GM15510 (cell line): ENCODE data around the gene MYBPC2.

Experiments
- POLR2A ChIP-seq: IDR thresholded peaks from 3 replicates; pipeline ENCODE4 v1.6.1; 2011; ENCODE audit warnings: borderline replicate concordance; ENCODE audit not compliant: insufficient read length; ENCODE audit errors: extremely low read depth

Gene MYBPC2

DNA sequence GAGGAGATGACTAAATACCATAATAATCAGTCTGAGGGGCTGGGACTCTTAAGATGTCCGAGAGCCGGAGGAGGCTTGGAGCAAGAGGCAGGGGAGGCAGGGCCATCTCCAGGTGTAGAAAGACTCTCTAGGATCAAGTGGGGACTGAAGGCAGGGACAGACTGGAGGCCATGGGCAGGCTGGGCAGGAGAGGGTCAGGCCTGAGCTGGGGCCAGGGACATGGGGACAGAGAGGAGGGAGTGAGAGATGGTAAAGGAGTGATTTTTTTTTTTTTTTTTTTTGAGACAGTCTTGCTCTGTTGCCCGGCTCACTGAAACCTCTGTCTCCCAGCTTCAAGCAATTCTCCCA lies 76.1 kb downstream of the MYBPC2 start:
- no peak for TF ChIP-seq POLR2A

DNA sequence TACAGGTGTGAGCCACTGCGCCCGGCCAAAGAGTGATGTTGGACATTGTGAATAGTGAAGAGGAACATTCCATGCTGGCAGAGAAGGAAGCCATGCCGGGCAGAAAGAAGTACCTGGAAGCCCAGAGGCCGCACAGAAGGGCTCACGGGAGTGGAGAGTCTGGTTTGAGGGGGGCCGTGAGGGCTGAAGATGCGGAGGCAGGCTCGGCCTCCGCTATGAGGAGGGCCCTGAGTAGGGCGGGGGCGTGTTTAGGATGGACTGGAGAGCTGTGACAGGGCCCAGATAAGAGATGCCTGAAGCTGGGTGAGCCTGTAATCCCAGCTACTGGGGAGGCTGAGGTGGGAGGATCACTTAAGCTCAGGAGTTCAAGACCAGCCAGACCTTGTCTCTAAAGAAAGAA lies 76.7 kb downstream of the MYBPC2 start:
- TF ChIP-seq POLR2A = no peak

DNA sequence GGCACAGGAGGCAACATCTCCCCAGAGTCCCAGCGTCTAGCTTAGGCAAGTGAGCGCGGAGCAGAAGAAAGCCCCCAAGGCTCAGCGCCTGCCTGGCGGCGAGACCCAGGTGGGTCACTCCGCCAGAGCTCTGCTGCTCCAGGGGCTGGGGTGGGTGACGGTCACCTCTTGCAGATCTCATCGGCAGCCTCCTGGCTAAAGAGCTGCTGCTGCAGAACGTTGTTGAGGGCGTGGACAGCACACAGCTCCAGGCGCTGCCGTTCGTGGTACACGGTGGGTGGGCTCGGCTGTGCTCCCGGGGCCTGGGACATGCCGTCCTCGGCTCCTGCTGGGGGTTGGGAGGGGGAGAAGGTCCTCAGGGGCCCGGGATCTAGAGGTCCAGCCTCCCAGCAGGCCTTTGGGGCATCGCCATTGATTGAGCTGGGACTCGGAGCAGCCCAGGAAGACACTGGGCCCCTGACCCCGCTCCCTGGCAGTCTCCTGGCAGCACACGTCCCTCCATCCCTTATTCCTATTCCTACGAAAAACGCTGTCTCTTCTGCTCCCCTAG lies 77.5 kb downstream of the MYBPC2 start:
- TF ChIP-seq POLR2A = no peak

DNA sequence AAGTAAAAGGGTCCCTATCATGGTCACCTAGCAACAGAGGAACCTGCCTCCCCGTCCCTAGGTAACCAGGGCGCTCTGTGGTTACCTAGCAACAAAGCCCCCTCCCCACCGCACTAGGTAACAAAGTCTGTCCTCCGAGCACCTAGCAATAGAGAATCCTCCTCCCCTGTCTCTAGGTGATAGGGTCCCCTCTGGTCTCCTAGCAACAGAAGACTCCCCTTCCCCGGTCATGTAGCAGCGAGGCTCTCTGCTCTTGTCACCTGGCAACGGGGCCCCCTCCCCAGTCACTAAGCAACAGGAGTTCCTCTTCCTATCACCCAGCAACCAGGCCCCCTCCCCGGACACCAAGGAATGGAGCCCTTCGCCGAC lies 78.0 kb downstream of the MYBPC2 start:
- TF ChIP-seq POLR2A = no peak

DNA sequence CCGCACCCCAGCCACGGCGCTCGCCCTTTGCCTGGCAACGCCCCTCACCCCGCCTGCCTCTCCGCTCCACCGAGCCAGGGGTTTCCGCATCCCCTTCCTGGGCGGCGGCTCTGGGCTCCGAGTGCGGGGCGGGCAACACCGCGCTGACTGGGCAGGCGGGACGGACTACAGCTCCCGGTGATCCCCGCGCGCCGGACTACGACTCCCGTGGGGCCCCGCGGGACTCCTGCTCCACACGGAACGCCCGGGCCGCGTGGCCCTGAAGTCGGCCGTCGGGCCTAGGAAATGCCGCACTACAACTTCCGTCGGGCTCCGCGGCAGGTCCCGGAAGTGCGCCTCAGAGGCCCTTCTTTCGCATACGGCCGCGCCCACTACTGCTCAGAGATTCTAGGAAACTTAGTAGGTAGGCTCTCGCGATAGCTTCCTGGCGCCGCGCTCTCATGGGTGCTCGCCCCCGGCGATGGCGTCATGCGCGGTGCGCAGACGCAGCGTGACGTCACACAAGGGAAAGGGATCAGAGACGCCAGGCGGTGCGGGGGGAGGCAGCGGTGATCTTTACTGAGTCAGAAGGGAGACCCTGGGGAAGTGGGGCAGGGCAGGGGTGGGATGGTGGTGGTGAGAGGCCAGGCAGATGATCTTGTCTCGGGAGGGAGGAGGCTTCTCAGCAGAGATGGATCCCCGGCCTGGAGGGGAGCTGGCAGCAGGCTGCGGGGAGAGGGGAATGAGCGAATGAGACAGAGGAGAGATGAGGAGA lies 78.6 kb downstream of the MYBPC2 start, which contains the start of gene JOSD2:
Gene JOSD2, minus strand, starts transcription at position 123 of the 754 bp plus-strand sequence. CDS start 760 bp downstream, outside the sequence.
- TF ChIP-seq POLR2A = peak; percentile 59

DNA sequence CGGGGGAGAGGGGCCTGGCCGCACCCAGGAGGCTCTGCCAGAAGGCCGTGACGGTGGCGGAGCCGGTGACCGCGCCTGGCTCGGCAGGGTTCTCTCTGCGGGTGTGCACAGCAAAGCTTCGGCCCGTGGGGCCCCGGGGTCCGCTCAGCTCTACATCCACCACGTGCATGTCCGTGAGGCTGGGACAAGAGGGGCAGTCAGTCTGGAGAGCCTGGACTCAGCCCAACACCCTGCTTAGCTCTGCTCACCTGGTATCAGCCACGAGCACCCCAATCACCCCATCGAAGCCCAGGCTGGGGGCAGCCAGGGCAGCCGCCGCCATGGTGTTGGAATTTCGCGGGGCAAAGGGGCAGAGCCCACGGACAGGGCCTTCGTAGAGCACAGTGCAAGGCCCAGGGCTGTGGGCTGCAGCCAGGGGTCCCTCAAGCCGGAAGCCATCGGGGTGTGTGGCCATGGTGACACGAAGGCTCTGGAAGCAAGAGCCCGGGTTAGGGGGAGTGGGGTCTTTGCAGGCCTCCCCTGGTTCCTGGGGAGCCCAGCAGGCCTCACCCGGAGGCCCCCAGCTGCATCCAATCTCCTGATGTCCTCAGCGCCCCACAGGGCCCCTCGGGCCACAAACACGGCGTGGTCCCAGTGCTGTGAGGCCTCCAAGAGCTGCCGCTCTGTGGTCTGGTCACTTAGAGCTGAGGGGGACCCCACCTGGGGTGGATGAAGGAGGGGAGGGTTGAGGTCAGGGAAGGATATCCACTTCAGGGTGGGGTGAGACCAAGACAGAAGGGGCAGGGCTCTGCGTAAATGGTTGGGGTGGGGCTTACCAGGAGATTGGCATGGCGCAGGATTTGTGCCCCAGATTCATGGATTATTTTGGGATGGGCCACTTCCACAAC lies 79.7 kb downstream of the MYBPC2 start:
- no peak for TF ChIP-seq POLR2A

DNA sequence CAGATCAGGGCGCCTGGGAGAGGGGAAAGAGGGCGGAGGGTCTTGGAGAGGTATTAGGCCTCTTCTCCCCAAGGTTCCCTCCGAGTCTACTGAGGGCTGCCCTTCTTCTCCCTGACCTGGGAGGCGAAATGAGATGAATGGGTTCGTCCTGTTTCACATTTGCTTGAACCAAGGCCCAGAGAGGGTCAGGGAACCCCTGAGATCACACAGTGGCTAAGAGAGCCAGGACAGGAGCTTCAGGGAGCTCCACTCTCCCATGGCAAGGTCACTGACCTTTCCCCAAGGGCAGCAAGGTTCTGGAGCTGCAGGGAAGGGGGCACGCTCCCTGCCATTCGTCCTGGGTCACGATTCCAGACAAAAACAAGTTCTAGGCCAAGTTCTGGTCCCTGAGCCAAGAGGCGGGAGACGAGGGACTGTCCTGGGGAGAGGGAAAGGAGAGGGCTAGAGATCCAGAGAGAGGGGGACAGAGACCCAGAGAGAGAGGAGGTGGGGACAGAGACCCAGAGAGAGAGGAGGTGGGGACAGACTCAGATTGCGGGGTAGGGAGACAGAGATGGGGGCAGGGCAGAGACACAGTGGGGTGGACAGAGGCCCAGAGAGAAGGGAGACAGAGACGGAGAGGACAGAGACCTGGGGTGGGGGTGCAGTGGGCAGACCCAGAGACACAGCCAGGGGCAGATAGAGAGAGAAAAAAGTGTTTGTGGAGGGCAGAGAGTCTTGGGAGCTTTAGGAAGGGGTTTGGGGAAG lies 80.5 kb downstream of the MYBPC2 start:
- no peak for TF ChIP-seq POLR2A

DNA sequence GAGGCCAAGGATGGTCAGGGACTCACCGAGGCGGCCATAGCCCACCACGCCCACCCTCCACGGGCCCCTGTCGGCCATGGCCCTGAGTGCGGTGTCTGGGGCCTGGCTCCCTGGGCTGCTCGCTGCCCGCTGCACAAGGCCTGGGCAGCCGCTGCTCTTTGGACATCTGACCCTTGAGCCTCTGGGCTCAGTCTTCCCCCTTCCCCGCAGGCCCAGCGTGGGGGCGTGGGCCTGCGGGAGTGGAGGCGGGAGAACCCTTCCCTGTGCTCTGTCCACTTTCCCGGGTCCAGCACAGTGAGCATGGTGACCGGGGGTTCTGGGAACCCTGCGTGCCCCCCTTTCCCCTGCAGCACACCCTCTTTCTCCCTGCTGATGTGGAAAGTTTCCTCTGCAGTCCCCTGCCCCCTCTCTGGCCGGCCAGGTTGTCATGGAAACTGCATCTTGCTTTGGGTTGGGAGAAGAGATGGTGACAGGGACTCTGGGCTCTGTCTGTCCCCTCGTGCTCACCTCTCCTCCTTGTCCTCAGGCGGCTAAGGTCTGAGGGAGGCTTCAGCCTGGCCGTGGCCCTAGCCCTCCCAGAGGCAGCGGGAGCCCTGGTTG lies 81.2 kb downstream of the MYBPC2 start, which contains the start of gene ASPDH:
Gene ASPDH, minus strand, starts transcription at position 168 of the 600 bp plus-strand sequence. Its CDS starts 90 bp downstream, at position 78.
- no peak for TF ChIP-seq POLR2A

DNA sequence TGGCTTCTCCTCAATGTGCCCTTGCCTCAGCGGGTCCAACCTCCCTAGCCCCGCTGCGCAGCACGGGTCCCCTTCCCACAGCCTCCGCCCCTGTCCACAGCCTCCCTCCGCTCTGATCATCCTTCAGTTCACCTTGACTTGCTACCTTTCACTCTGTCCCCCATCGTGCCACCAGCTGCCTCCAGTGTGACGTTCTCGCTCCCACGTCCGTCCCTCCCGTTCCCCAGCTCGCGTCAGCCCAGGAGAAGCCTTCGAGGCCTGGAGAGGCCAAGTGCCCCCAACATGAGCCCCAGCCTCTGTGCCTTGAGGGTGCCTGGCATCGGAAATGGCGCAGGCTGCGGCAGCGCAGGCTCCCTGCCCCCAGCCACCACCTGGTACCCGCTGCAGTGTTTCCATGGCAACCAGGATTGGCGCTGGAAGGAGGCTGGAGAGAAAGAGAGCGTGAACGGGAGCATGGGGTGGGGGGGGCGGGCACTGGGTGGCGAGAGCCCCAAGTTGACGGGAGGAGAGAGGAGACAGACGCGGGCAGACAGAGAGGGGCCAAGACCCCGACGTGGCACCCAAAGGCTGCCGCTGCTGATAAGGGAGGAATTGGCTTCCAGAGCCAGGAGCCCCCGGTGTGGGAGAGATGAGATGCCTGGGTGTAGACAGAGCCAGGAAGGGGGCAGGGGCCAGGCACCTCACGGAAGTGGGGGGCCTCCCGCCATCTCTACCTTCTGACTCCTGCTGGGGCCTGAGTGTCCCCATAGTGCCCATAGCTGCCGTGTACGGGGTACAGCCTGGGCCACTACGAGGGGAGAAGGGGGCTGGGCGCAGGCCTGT lies 81.9 kb downstream of the MYBPC2 start:
- no peak for TF ChIP-seq POLR2A

DNA sequence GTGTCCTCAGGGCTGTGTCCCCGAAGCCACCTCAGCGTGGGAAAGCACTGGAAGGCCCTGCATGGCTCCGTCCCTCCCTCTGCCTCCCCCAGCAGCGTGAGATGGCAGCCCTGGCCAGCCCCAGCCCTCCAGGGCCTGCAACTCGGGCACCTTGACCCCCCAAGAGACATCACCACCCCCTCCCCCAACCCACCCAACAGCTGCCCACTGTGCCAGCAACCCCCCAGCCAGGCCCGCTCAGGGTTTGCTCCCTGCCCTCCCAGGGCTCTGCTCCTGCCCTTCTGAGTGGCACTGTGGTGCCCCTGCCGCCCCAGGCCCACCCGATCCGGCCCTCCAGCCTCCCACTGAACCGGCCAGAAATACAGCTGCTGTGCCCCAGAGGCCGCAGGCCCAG lies 82.5 kb downstream of the MYBPC2 start:
- no peak for TF ChIP-seq POLR2A
